Muscle of arm (tissue), 12 donors: Measurements from ENCODE around the gene PTRH2. TPM values are rescaled to one million over a fixed set of nuclear protein-coding genes. Genes with fewer than 3 reads are reported as not detected.
A peak's percentile ranks its signal among the peaks of the same experiment; 100 is the strongest.

Source experiments
- DNase-seq: peaks from one replicate; pipeline ENCODE4 v3.0.0-alpha.2; 2013
- polyA plus RNA-seq, 12 donors: library from polyadenylated mRNA; unstranded; fragments of 120-200 nt; gene quantifications; one replicate each; pipeline ENCODE4 v1.2.1, GENCODE V29; 2013; ENCODE audit not compliant: insufficient read length in 12 of 12

Gene PTRH2
- polyA plus RNA-seq, 12 donors, result 13.4 to 19.2 (median 15.9) TPM; not detected in 1

GRCh38 chr17:59725691-59726090 lies 18.5 kb upstream of the PTRH2 start:
- no peak for DNase-seq

GRCh38 chr17:59723607-59724006 lies 16.4 kb upstream of the PTRH2 start:
- no peak for DNase-seq

- no peak for DNase-seq
Measured at GRCh38 chr17:59723041-59723440, 15.8 kb upstream of the PTRH2 start.

GRCh38 chr17:59722623-59723022 lies 15.4 kb upstream of the PTRH2 start:
- no peak for DNase-seq

GRCh38 chr17:59719526-59719925 lies 12.3 kb upstream of the PTRH2 start:
- no peak for DNase-seq

GRCh38 chr17:59716427-59716826 lies 9.2 kb upstream of the PTRH2 start:
- no peak for DNase-seq

- no peak for DNase-seq
Measured at GRCh38 chr17:59714255-59714654, 7.0 kb upstream of the PTRH2 start.

GRCh38 chr17:59712862-59713261 lies 5.6 kb upstream of the PTRH2 start:
- DNase-seq, result no peak

GRCh38 chr17:59711936-59712335 lies 4.7 kb upstream of the PTRH2 start:
- DNase-seq, result no peak

- DNase-seq, result no peak
Measured at GRCh38 chr17:59707971-59708430, 771 bp upstream of the PTRH2 start.

GRCh38 chr17:59702304-59702703 lies 4.9 kb downstream of the PTRH2 start:
- no peak for DNase-seq

- DNase-seq, result no peak
Measured at GRCh38 chr17:59699786-59700185, 7.4 kb downstream of the PTRH2 start.

- DNase-seq, result no peak
Measured at GRCh38 chr17:59699218-59699617, 8.0 kb downstream of the PTRH2 start.

- no peak for DNase-seq
Measured at GRCh38 chr17:59698143-59698542, 9.1 kb downstream of the PTRH2 start.

GRCh38 chr17:59696682-59697277 lies 10.4 kb downstream of the PTRH2 start:
- DNase-seq, result no peak

- DNase-seq, result no peak
Measured at GRCh38 chr17:59695945-59696681, 11.1 kb downstream of the PTRH2 start.

GRCh38 chr17:59694344-59694743 lies 12.9 kb downstream of the PTRH2 start:
- no peak for DNase-seq

- DNase-seq, result no peak
Measured at GRCh38 chr17:59693582-59693981, 13.6 kb downstream of the PTRH2 start.

GRCh38 chr17:59688496-59688895 lies 18.7 kb downstream of the PTRH2 start:
- DNase-seq, result peak; percentile 23

- no peak for DNase-seq
Measured at GRCh38 chr17:59688008-59688407, 19.2 kb downstream of the PTRH2 start.

GRCh38 chr17:59684967-59685366 lies 22.3 kb downstream of the PTRH2 start:
- DNase-seq, result no peak

GRCh38 chr17:59683283-59683682 lies 23.9 kb downstream of the PTRH2 start:
- DNase-seq, result no peak

GRCh38 chr17:59680314-59680713 lies 26.9 kb downstream of the PTRH2 start:
- DNase-seq, result no peak

GRCh38 chr17:59678918-59679317 lies 28.3 kb downstream of the PTRH2 start:
- no peak for DNase-seq
